Measurements from ENCODE around the gene EXOC2.

EXOC2 gene

DNA sequence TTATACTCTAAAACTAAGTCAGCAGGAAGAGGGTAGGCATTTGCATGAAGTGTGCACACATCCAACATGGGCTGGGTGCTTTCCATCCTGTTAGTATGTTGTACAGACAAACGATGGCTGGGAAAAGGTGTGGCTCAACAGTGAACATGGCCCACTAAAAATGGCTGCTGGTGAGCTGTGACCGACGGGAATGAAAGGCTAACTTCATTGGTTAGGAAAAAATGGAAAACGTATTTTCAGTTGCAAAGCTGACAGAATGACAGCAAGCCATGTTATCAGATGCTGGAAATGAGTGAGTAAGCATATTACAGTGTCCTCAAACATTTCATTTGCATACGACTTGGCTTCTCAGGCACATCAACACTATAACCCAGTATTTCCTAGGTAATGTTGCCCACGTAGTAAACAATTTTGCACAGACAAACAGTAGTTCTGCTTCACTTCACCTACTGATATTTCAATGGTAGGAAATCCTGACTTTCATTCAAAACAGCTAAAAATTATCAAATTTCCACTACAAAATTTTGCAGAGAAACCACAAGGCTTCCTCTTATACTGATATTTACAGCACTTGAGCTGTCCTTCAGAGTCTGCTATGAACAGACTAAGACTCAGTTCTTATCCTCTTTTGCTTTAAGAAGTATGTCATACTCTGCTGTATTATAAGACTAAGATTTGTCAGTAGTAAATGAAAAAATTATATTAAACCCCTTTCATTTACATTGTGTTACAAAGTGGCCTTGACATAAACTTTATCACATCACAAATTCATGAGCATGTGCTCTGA, 202.5 kb downstream of the EXOC2 start:
- no peak for DNase-seq

DNA sequence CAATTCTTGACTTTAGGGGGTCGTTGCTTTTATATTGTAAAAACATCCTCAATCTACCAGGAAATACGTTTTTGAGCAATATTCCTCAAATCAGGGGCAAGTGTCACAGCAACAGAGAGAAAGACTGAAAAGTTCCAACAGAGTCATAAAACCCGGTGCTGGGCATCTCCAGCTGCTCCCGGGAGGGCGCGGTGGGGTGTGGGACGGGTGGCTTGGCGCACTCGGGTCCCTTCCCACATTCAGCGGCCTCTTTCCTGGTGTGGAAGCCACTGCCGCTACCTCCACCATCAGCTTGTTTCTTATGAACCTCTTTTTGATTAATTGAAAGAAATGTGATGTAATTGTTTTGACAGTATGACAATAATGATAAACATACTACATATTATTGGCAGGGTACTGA, 203.2 kb downstream of the EXOC2 start:
- no peak for DNase-seq

DNA sequence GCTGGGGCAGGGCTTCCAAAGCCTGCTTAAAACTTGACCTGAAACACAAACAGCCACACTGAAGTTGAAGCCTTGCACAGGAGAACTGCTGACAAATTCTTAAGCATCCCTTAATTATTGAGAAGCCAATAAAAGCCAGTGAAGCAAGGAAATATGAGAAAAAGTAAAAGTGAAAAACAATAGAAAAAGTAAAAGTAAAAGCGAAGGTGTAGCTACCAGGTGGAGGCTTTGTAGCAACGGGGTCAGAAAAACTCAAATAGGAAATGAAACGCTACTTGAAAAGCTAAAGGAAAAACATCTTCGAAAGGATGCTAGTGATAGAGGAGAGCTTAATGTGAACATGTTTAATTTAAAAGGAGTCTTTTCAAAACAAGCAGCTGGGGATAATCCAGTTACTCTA, 203.9 kb downstream of the EXOC2 start:
- DNase-seq: no peak

DNA sequence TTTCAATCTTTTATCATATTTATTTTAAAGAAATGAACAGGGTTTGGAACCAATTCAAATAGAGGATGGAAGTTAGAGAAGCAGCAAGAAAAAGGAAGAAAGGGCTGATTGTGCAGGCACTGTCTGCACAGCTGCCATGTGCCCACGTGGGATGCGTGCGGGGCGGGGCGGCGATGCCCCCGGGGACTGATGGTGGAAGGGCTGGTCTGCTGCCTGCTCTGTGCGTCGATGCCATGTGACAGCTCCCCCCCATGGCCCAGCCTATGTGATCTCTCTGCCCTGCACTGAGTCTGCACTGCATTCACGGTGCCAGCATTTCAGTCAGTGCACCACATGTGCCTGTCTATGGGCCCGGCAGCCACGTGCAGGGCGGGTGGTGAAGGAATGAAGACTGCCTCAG, 205.0 kb downstream of the EXOC2 start:
- DNase-seq: peak; percentile 74

DNA sequence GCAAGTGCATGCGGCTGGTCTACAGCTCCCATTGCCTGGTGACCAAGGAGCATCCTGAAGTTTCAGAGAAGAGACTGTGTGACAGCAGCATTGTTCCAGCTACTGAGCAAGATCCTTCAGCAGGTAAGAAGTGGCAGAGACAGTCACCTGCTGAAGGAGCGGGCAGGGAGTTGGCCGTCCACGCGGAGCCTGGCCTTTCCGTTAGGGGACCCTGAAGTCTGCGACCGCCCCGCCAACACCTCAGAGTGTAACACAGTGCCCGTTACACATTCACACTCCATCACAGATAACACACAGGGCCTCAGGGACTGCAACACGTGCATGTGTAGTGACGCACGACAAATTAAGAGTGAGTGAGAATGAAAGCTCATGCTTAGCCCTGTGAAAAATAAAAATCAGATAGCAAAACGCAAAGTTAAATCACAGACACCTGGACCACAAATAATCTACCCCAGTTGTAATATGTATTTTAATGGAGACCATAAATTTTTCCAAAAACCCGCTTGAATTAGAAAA, 207.2 kb downstream of the EXOC2 start:
- DNase-seq: no peak

DNA sequence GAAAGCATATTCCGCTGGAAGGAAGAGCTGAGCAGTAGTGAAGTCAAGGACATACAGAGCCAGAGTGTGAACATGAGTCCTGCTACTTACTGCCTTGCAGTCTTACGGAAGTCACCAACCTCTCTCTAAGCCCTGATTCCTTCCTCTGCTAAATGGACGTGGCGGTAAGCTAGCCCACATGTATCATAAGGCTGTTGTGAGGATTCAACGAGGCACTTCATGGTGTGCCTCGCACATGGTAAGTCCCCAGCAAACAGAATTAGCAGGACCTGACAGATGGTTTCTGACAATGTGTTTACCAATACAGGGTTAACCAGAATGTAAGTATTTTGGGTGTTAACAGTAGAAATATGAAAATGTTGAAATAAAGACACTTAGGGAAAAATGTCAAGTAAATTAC, 208.2 kb downstream of the EXOC2 start:
- no peak for DNase-seq

DNA sequence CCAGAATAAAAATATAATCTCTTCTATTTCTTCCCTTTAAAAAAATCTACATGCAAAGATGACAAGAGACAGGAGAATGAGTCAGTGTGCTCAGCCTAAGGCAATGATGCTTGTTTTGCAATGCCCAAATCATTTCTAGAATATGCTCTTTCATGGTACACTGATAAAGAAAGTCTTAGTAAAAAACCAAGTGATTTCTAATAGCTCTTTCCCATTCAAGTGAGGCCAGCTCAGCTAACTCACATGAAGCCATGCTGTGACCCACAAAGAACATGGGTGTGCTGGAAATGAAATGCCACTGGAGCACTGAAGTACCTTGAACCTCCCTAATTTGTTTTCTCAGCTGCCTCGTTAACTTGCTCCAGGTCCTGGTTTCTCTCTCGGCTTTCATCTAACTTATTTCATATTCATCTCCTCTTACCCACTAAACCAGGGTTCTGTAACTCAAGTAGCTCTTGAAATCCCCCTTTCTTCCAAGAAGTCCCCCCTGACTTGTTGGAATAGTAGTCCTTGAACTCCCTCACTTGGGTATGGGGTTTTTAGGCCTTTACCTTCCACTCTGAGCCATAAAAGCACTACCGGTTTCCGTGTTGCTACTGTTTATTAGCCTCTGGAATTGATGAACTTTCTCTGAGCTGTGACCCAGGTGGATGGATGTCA, 208.7 kb downstream of the EXOC2 start:
- no peak for DNase-seq

DNA sequence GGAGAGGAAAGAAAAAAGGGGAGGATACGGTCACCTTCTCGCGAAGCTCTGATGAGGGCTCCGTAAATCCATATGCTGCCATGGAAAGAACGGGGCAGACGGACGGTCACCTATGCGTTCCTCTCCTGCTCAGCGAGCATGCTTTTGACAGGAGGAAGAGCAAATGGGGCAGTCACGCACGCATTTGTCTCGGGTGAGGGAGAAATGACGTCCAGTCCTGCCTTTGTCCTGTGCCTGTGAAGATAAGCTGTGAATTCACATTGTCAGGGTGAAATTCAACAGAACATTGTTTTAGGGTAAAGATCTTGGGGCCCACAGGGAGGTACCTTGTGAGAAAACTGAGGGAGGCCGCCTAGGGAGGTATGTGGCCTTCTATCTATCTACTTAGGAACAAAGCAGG, 217.6 kb downstream of the EXOC2 start:
- DNase-seq: no peak

DNA sequence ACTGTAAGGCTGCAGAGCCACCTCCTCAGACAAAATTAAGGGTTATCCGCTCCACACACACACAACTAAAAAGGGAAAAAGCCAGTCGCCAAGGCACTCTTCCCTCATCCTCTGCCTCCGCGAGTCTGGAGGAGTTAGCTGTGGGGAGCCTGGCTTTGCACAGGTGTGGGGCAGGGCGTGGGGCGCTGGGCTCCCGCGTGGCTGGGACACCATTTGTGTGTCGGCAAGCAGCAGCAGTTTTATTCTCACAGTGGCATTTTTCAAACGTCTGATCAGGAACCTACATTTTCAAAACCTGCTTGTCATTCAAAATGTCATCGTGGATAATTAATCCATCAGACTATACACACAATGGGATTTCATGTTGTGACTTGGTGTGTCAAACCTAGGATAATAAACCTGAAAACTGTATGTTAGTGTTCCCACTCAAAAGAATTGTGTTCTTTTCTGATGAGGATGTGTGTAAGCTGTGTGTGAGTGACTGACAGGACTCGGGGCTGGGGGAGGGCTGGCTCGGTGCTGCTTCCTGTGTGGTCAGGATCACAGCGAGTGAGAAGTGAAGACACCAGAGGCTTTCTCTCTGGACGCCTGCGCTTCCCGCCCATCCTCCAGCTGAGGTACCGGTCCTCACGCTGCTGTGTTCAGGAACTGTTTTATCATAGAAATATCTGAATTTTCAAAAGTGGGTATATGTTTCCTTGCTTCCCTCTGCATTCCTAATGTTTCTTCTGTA, 218.3 kb downstream of the EXOC2 start:
- DNase-seq: peak; percentile 59

DNA sequence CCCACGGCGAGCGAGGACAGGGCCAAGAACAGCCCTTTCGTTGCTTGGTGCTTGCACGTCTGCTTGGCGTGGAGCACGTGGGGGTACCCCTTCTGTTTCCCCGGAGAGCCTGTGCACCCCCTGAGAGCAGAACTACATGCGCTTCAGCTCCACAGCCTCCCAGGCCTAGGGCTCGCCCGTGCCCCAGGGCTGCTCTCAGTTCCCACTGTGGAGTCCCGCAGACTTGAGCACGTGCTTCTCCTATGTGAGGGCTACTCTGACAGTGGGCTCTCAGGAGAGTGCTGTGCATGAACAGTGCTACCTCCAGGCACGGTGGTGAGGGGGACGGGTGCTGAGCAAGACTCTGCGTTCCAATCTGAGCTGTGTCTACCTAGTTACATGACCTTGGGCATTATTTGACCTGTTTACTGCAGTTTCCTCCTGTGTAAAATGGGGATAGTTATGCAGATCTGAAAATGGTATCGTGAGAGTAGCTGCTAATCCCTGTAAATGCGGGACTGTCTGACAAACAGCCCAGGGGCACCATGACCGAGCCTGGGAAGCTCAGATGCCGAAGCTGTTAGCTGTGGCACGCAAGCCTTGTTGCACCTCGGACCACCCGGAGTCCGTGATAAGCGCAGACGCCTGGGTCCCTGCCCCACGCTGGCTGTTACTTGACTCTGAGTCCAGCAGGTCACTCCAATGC, 219.0 kb downstream of the EXOC2 start:
- DNase-seq: no peak

DNA sequence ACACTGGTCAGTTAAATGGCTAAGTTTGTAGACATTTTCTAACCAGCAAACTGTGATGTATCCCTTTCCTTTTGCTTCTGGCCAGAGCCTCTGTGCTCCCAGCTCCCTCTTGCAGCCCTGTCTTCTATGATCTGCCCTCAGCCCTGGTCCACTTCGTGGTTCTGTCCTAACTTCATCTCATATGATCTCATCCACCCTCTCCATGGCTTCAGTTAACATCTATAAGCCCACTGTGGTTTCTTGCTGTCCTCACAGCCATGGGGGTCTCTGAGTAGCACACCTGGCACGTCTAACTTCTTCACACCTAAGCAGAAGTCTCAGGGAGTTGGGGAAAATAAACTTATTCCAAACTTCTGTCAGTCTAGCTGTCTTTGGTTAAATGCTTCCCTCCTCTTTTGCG, 219.6 kb downstream of the EXOC2 start:
- DNase-seq: no peak

DNA sequence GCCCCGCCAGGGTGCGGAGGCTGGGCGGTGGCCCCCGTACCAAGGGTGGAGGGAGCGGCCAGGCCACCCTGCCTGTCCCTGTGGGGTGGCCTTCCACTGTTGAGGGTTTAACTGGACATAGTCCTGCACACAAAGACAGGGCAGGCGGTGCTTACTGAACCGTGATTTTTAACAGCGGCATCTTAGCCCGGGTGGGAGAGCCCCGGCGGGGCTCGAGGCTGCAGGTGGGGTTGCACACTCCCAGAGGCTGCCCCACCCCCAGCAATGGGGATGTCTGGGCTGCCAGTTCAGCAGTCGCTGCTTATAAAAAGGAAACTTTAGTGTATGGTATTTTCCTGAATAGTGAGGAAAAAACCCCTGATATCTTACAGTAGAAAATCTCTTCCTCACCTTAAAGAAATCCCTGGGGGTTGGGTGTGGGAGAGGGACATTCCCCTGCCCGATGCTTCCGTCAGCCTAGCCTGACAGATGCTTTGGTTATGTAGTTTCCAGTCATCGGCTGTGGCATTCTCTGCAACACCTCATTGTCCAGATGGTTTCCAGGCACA, 222.0 kb downstream of the EXOC2 start:
- no peak for DNase-seq

DNA sequence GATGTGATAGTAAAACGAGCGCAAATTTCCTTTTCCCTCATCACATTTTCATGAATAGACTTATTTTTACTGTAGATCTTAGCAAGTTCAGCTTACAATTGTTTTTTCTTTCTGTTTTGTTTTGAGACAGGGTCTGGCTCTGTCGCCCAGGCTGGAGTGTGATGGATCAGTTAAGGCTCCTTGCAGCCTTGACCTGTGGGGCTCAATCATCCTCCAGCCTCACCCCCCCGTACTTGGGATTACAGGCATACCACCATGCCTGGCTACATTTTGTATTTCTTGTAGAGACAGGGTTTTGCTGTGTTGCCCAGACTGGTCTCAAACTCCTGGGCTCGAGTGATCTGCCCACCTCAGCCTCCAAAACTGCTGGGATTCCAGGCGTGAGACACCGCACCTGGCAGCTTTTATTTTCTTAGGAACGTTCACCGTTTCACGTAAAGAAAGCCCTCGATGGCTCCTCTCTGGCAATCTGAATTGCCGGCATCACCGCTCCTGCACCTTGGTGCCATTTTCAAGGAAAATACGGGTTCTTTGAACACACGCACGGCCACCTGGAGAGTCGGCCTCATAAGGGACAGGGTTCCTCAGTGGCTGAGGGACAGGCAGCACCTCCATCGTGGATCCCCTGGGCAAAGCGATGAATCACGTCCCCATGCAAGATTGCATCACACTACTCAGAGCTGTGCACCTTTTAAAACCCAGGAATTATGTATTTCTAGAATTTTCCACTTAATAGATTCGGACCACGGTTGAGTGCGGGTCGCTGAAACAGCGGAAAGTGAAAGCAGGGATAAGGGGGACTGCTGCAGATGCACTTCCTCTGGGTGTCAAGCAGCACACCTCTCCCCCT, 222.7 kb downstream of the EXOC2 start:
- DNase-seq: no peak

DNA sequence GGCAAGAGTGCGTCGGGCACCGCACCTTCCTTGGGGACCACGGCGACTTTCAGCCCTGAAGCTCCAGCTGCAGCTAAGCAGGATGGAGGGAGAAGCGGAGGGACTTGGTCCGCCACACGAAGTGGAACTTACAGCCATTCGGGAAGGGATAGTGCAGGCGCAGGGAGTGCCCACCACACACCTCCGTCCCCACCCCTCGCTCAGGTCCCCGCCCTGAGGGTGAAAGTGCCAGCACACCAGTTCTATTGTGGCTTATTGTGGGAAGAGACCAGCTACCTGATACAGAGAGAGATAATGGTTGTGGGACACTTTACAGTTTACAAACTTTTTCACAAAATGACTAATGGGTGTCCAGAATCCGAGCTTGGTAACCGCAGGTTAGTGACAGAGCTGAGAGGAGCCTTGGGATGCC, 225.3 kb downstream of the EXOC2 start:
- no peak for DNase-seq

DNA sequence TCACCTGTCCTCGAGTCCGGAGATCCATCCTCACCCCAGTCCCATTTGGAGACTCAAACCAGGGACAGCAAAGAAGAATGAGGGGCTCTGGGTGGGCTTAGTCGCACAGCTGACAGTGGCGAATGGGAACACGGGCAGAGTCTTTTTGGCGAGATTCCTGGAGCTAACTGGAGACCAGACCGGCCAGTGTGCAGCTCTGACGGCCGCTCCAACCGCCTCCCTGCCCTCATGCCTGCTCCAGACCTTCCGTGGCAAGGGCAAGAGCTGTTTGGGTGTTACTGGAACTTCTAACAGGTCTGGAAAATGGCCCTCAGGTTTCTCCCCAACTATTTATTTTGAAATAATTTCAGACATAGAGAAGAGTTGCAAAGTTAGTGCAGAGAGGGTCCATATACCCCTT, 225.8 kb downstream of the EXOC2 start:
- no peak for DNase-seq

DNA sequence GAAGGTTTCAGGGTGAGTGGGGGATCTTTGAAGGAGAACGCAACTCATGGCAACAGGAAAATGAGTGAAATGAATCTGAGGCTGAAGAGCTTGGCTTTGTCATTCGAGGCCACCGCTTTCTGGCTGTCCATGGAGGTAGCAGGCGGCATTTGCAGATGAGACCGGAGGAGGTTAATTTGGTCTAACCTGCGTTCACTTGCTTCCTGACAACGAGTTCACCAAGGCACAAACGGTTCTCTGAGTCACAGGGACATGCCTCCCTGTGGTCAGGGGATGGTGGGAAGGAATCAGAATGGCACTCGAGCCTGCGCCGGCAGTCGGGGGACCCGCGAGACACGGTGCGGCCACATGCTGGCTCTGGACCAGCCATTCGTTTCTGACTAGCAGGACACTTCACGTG, 226.4 kb downstream of the EXOC2 start:
- no peak for DNase-seq

DNA sequence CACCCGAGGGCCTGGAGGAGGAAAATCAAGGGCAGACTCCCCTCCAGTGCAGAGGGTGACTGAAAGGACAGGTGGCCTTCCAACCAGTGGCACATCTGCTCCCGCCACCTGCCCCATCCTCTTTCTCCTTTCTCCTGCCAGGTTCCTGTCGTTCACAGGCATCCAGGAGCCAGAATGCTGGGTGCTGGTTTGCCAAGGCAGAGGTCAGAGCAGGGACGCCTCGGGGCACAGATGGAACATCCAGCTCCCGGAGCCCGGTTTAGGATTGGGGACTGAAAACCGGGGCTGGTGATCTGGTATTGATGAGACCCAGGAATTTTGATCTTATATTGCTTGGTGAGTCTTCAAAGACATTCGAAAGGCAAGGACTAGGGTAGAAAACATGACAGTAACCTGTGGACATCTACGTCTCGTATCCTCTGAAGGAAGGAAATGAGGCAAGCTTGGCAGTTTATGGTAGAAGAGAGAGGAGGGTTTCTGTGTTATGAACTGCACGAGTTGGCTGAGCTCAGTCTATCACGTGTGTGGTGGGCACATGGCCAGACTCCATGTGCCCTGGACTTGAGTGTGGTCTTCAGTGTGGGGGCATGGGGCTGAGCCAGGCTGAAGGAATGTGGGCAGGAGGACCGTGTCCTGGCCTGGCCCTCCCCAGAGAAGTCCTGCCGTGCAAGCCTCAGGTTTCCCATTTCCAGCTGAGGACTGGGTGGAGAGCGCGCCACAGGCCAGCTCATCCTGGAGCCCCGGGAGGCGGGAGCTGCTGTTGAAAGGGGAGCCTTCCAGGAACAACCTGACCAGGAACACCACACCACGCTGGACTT, 227.2 kb downstream of the EXOC2 start:
- no peak for DNase-seq

DNA sequence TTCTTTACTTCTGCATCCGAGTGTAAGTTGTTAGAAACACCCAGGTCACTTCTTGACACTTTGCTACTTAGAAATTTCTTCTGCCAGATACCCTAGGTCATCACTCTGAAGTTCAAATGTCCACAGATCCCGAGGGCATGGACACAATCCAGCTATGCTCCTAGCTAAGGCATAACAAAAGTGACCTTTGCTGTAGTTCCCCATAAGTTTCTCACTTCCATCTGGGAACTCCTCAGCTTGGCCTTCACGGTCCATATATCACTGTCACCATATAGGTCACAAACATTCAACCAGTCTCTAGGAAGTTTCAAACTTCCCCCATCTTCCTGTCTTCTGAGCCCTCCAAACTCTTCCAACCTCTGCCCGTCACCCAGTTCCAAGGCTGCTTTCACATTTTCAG, 236.1 kb downstream of the EXOC2 start:
- no peak for DNase-seq

DNA sequence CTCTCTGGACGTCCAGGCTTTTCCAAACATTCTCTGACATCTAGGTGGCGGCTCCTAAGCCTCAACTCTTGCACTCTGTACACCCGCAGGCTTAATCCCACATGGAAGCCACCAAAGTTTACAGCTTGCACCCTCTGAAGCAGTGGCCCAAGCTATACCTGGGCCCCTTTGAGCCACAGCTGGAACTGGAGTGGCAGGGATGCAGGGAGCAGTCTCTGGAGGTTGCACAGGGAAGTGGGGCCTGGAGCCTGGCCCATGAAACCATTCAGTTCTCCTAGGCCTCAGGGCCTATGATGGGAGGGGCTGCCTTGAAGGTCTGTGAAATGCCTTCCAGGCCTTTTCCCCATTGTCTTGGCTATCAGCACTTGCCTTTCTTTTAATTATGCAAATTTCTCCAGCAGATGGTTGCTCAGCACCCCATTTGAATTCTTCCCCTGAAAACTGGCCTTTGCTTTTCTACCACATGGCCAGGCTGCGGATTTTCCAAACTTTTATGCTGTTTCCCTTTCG, 236.5 kb downstream of the EXOC2 start:
- no peak for DNase-seq

DNA sequence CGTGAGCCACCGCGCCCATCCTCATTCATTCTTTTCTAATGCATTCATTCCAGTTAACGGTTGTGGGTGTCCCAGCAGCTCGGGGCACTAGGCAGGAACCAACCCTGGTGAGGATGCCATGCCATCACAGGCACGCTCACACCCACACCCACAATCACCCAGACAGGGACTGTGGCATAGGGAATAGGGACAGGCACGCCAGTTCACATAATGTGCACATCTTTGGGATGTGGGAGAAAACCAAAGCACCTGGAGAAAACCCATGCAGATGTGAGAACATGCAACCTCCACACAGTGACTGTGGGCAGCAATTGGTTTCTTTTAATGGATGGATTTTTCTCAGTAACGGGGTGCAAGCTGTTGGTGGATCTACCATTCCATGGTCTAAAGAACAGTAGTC, 237.1 kb downstream of the EXOC2 start:
- DNase-seq: no peak

All from CD4-positive, alpha-beta T cell treated with Interleukin-15 for 1 hour (primary cell).